BE2C (cell line): ENCODE results near the gene ARHGAP27.
"Not testable (repeated sequence)": the region's sequence is repeated elsewhere in the genome, so short reads cannot be mapped to it uniquely, and the experiment has no call there.

Experiments
- DNase-seq: peaks from one replicate; pipeline ENCODE4 v3.0.0-alpha.2; 2020
- H3K27me3 ChIP-seq: fragments of 250-450 bp; sonication (Bioruptor Pico); 2 replicates; pipeline ENCODE4 v1.5.1; 2020; ENCODE audit warnings: mild to moderate bottlenecking
- H3K36me3 ChIP-seq: fragments of 250-450 bp; sonication (Bioruptor Pico); 2 replicates; pipeline ENCODE4 v1.5.1; 2020; ENCODE audit warnings: mild to moderate bottlenecking
- H3K4me1 ChIP-seq: fragments of 250-450 bp; sonication (Bioruptor Pico); 2 replicates; pipeline ENCODE4 v1.5.1; 2020
- H3K4me3 ChIP-seq: 2 replicates; pipeline ENCODE4 v1.5.1; 2011; ENCODE audit warnings: low read depth, low read length
- H3K9me3 ChIP-seq: fragments of 250-450 bp; sonication (Bioruptor Pico); 2 replicates; pipeline ENCODE4 v1.5.1; 2020
- TF ChIP-seq, protein P1 (sequence below): IDR thresholded peaks from 2 replicates; pipeline ENCODE4 v1.5.1; 2012; ENCODE audit warnings: mild to moderate bottlenecking, low read depth, low read length

The ARHGAP27 gene

DNA sequence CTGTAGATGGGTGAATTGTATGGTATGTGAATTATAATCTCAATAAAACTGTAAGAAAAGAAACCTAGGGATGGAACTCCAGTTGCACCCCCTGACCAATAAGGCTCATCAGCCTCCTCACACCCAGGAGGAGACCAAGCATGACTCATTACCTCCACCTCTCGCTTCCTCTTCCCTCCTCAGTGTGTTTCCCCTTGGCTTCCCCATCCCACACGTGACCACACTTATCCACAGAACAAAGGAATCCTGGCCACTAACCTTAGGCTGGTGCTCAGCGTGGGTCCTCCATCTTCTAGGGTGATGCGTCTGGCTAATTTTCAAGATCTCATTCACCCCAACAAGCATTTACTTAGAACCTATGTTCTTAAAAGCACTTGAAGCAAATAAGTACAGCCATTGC, 79.6 kb downstream of the ARHGAP27 start:
- DNase-seq, result no peak
- TF ChIP-seq, protein P1, sequence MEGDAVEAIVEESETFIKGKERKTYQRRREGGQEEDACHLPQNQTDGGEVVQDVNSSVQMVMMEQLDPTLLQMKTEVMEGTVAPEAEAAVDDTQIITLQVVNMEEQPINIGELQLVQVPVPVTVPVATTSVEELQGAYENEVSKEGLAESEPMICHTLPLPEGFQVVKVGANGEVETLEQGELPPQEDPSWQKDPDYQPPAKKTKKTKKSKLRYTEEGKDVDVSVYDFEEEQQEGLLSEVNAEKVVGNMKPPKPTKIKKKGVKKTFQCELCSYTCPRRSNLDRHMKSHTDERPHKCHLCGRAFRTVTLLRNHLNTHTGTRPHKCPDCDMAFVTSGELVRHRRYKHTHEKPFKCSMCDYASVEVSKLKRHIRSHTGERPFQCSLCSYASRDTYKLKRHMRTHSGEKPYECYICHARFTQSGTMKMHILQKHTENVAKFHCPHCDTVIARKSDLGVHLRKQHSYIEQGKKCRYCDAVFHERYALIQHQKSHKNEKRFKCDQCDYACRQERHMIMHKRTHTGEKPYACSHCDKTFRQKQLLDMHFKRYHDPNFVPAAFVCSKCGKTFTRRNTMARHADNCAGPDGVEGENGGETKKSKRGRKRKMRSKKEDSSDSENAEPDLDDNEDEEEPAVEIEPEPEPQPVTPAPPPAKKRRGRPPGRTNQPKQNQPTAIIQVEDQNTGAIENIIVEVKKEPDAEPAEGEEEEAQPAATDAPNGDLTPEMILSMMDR, result no peak

DNA sequence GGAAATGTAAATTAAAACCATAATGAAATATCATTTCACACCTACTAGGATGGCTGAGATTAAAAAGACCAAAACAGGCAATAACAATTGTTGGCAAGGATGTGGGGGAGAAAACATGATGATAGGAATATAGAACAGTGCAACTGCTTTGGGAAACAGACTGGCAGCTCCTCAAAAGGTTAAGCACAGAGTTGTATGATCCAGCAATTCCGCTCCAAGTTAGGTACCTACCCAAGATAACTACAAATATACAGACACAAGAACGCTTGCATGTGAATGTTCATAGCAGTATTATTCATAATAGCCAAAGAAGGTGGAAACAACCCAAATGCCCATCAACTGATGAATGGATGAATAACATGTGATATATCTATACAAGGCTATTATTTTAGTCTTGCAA, 80.8 kb downstream of the ARHGAP27 start:
- Histone ChIP-seq H3K9me3 (no peaks in the 10 kb centered on the region), H3K4me1 (no peaks in the 10 kb centered on the region), H3K4me3 (no peak overlapping the region), H3K27me3 (peaks cover 10% of the 10 kb centered on the region), H3K36me3 (no peaks in the 10 kb centered on the region)
- no peak for DNase-seq
- TF ChIP-seq, protein P1, result no peak

More for the DNA sequence above, 79.6 kb downstream of the ARHGAP27 start:
- no peaks in the 10 kb centered on the region for H3K36me3 ChIP-seq
- no peaks in the 10 kb centered on the region for H3K4me1 ChIP-seq
- no peaks in the 10 kb centered on the region for H3K9me3 ChIP-seq
- peaks cover 10% of the 10 kb centered on the region for H3K27me3 ChIP-seq
- H3K4me3 ChIP-seq, result no peak overlapping the region

DNA sequence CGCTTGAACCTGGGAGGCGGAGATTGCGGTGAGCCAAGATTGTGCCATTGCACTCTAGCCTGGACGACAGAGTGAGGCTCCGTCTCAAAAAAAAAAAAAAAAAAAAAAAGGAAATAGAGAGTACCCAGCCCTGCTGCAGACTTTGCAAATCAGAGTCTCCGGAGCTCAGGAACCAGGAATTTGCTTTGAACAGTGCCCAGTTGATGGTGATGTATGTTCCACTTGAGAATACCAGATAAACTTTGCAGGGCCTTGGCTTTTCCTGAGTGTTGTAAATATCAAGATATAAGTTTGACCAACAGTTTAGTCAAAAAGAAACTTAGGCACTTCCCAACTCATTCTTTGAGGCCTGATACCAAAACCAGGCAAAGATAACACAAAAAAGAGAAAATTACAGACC, 85.2 kb downstream of the ARHGAP27 start:
- TF ChIP-seq, protein P1, result no peak
- Histone ChIP-seq H3K4me1 (no peaks in the 10 kb centered on the region), H3K4me3 (no peak overlapping the region), H3K27me3 (peaks cover 10% of the 10 kb centered on the region), H3K9me3 (no peaks in the 10 kb centered on the region), H3K36me3 (no peaks in the 10 kb centered on the region)
- no peak for DNase-seq

DNA sequence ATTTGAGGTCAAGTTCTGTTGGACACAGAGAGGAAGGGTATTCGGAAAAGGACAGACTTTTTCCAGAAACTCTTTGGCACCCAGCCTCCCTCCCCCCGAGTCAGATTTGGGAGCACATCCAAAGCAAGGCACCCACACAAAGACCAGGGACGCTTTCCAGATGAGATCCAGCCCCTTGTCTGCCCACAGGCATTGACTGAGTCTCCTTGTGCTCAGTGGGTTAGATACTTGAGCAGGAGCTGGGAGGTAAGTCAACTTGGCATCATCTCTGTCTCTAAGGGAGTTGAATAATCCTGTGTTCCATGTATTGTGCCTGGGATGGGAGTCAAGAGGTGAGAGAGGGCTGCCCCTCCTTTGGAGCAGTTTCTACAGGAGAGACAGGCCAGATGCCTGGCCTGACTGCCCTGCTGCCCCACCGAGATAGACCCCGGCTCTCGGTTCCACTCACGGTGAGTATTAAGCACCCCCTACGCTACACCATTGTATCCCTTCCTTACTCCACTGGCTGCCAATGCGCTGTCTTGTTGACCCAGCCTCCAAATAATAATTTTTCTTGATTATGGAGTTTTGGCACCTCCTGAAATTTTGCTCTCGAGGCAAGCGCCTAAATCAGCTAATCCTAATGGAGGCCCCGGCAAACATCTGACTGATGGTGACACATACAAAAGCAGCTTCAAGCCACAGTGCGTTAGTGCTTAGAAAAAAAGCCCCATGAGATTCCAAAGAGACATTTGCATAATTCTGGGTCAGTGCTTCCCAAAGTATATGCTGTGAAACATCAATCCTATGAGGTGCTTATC, 86.3 kb downstream of the ARHGAP27 start:
- peaks cover 10% of the 10 kb centered on the region for H3K27me3 ChIP-seq
- H3K9me3 ChIP-seq, result no peaks in the 10 kb centered on the region
- H3K4me3 ChIP-seq, result no peak overlapping the region
- no peaks in the 10 kb centered on the region for H3K36me3 ChIP-seq
- no peak for DNase-seq
- no peaks in the 10 kb centered on the region for H3K4me1 ChIP-seq
- TF ChIP-seq, protein P1, result no peak

DNA sequence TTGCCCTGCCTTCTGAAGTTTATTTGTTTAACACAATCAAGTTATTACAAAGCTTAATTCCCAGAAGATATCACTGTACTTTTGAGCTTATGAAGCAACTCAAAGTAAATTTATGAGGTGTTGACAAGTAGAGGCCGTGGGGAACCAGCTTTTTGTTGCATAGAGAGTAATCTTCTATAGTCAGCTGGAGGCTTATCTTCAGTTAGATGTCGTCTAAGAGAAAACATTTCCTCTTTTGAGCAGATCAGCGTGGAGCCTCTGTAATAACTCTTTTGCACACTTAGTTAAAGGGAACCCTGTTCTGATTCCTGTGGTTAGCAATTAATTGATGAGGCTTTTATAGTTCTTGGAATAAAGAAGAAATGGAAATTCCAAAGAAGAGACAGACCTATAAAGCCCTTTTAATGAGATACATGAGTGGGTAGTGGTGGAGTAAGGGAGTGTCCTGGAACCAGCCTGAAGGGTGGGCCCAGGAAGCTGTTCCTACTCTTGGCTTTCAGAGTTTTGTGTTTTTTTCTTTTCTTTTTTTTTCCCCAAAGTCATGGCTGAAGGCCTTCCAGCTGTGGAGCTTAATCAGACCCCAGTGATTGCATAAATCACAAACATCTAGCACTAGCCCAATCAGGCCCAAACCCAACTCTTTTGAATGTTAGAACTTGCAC, 87.0 kb downstream of the ARHGAP27 start:
- no peaks in the 10 kb centered on the region for H3K9me3 ChIP-seq
- no peak for DNase-seq
- TF ChIP-seq, protein P1, result no peak

DNA sequence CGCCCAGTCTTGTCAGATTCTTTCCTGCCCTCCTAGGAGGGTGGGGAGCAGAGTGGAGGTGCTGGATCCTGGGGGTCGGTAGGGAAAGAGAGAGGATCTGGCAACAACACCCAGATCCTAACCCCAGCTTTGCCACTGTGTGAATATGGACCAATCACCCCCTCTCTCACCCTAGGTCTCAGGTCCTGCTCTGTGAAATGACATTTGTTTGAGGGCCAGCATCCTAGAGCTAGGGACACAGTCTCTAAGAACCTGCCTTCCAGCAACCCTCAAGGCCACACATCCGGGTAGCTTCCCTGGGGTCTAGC, 87.5 kb downstream of the ARHGAP27 start:
- Histone ChIP-seq H3K9me3 (no peaks in the 10 kb centered on the region), H3K4me3 (no peak overlapping the region), H3K36me3 (no peaks in the 10 kb centered on the region), H3K27me3 (peaks cover 10% of the 10 kb centered on the region), H3K4me1 (no peaks in the 10 kb centered on the region)
- DNase-seq, result no peak
- TF ChIP-seq, protein P1, result no peak

More for the DNA sequence above, 87.0 kb downstream of the ARHGAP27 start:
- Histone ChIP-seq H3K4me1 (no peaks in the 10 kb centered on the region), H3K4me3 (no peak overlapping the region), H3K27me3 (peaks cover 10% of the 10 kb centered on the region), H3K36me3 (no peaks in the 10 kb centered on the region)

DNA sequence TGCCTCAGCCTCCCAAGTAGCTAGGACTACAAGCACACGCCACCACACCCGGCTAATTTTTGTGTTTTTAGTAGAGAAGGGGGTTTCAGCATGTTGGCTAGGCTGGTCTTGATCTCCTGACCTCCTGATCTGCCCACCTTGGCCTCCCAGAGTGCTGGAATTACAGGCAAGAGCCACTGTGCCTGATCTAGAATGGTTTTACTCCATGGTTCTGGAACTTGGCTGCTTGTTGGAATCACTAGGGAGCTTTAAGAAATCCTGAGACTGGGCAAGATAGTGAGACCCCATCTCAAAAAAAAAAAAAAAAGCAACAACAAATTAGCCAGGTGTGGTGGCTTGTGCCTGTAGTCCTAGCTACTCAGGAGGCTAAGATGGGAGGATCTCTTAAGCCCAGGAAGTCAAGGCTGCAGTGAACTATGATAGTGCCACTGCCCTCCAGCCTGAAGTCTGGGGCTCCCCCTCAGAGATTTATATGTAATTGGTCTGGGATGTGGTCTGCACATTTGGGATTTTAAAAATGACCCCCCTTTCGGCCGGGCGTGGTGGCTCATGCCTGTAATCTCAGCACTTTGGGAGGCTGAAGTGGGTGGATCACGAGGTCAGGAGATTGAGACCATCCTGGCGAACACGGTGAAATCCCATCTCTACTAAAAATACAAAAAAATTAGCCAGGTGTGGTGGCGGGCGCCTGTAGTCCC, 88.6 kb downstream of the ARHGAP27 start:
- H3K27me3 ChIP-seq, result not testable (repeated sequence)

More for the DNA sequence above, 88.6 kb downstream of the ARHGAP27 start:
- not testable (repeated sequence) for H3K4me3 ChIP-seq, H3K4me1 ChIP-seq, H3K36me3 ChIP-seq, H3K9me3 ChIP-seq, DNase-seq
